ENCODE results near the gene ZBTB20.

The ZBTB20 gene

GRCh38 chr3:114609973-114610630 lies 537.0 kb downstream of the ZBTB20 start:
- DNase-seq, result no peak

GRCh38 chr3:114608293-114608692 lies 538.8 kb downstream of the ZBTB20 start:
- DNase-seq, result no peak

- no peak for DNase-seq
Observed at GRCh38 chr3:114606336-114606735, 540.8 kb downstream of the ZBTB20 start.

- DNase-seq, result no peak
Observed at GRCh38 chr3:114600571-114600970, 546.5 kb downstream of the ZBTB20 start.

GRCh38 chr3:114597871-114598270 lies 549.2 kb downstream of the ZBTB20 start:
- no peak for DNase-seq

GRCh38 chr3:114597012-114597411 lies 550.1 kb downstream of the ZBTB20 start:
- DNase-seq, result no peak

- no peak for DNase-seq
Observed at GRCh38 chr3:114596147-114596546, 550.9 kb downstream of the ZBTB20 start.

GRCh38 chr3:114595522-114596028 lies 551.5 kb downstream of the ZBTB20 start:
- DNase-seq, result no peak

- no peak for DNase-seq
Observed at GRCh38 chr3:114590309-114591047, 556.6 kb downstream of the ZBTB20 start.

GRCh38 chr3:114587986-114588385 lies 559.1 kb downstream of the ZBTB20 start:
- DNase-seq, result no peak

- no peak for DNase-seq
Observed at GRCh38 chr3:114586119-114586518, 561.0 kb downstream of the ZBTB20 start.

- no peak for DNase-seq
Observed at GRCh38 chr3:114585687-114586086, 561.4 kb downstream of the ZBTB20 start.

GRCh38 chr3:114584734-114585371 lies 562.2 kb downstream of the ZBTB20 start:
- DNase-seq, result no peak

- no peak for DNase-seq
Observed at GRCh38 chr3:114582929-114583328, 564.2 kb downstream of the ZBTB20 start.

GRCh38 chr3:114572364-114573062 lies 574.6 kb downstream of the ZBTB20 start:
- DNase-seq, result no peak

GRCh38 chr3:114571363-114571762 lies 575.7 kb downstream of the ZBTB20 start:
- DNase-seq, result no peak

- no peak for DNase-seq
Observed at GRCh38 chr3:114569186-114569585, 577.9 kb downstream of the ZBTB20 start.

- DNase-seq, result peak; percentile 86
Observed at GRCh38 chr3:114567771-114568170, 579.3 kb downstream of the ZBTB20 start.

GRCh38 chr3:114566767-114567166 lies 580.3 kb downstream of the ZBTB20 start:
- no peak for DNase-seq

- no peak for DNase-seq
Observed at GRCh38 chr3:114566162-114566755, 580.8 kb downstream of the ZBTB20 start.

- no peak for DNase-seq
Observed at GRCh38 chr3:114565216-114565615, 581.9 kb downstream of the ZBTB20 start.

- DNase-seq, result no peak
Observed at GRCh38 chr3:114563720-114564119, 583.4 kb downstream of the ZBTB20 start.

GRCh38 chr3:114562557-114562956 lies 584.5 kb downstream of the ZBTB20 start:
- DNase-seq, result no peak

All from COR-L47 (cell line).